22Rv1 (cell line): ENCODE results near the gene DAB2.

ENCODE experiments used
- H3K27ac ChIP-seq: fragments of 450-650 bp; 2 replicates; pipeline ENCODE4 v1.5.1; 2017
- ZFX ChIP-seq: fragments of 450-650 bp; IDR thresholded peaks from 2 replicates; pipeline ENCODE4 v1.6.1; 2017; ENCODE audit warnings: antibody characterized with exemption, borderline replicate concordance
- TF ChIP-seq, protein P1 (sequence below): fragments of 450-650 bp; IDR thresholded peaks from 2 replicates; pipeline ENCODE4 v1.5.1; 2017; ENCODE audit warnings: mild to moderate bottlenecking

The DAB2 gene

DNA sequence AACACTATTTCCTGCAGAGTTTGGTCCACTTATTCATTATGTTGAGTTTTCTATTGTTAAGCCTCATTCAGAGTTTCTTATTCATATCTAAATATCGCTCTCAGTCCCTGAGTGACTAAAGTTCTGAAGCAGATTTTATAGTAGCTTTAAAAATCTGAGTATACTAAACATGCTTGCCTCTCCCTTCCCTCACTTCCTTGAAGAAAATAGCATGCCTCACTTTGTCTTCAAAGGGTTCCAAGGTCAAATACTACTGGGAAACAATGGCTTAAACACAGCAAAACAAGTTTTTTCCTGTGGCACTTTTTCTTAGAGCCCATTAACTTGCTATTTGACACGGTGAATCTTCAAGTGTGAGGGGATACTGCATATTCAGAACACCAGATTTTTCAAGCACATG, 41.1 kb upstream of the DAB2 start:
- TF ChIP-seq ZFX: no peak
- TF ChIP-seq, protein P1, sequence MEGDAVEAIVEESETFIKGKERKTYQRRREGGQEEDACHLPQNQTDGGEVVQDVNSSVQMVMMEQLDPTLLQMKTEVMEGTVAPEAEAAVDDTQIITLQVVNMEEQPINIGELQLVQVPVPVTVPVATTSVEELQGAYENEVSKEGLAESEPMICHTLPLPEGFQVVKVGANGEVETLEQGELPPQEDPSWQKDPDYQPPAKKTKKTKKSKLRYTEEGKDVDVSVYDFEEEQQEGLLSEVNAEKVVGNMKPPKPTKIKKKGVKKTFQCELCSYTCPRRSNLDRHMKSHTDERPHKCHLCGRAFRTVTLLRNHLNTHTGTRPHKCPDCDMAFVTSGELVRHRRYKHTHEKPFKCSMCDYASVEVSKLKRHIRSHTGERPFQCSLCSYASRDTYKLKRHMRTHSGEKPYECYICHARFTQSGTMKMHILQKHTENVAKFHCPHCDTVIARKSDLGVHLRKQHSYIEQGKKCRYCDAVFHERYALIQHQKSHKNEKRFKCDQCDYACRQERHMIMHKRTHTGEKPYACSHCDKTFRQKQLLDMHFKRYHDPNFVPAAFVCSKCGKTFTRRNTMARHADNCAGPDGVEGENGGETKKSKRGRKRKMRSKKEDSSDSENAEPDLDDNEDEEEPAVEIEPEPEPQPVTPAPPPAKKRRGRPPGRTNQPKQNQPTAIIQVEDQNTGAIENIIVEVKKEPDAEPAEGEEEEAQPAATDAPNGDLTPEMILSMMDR: no peak
- no peak overlapping the region for H3K27ac ChIP-seq

- H3K27ac ChIP-seq: no peak overlapping the region
- TF ChIP-seq ZFX: no peak
- TF ChIP-seq, protein P1: no peak
Measured at GRCh38 chr5:39465097-39465496, 40.3 kb upstream of the DAB2 start.

DNA sequence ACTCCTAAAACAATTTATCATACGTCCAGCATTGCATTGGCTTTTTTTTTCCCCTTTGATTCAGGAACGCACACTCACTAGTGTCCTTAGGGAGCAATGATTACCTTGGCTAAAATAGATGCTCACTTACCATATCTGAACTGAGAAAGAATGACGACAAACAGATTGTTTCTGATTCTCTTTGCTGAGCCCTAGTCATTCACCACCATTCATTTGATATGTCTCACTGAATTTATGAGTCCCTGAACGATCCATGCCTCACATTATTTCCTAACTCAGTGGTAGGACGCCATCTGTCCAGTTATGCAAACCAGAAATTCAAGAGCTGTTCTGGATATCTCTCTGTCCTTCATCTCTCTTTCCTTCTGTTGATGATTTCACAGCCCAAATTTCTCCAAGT, 39.3 kb upstream of the DAB2 start:
- TF ChIP-seq, protein P1: no peak
- TF ChIP-seq ZFX: no peak
- no peak overlapping the region for H3K27ac ChIP-seq

GRCh38 chr5:39462211-39462610, 37.4 kb upstream of the DAB2 start:
- no peak overlapping the region for H3K27ac ChIP-seq
- TF ChIP-seq ZFX: no peak
- TF ChIP-seq, protein P1: no peak

- H3K27ac ChIP-seq: no peak overlapping the region
- TF ChIP-seq, protein P1: no peak
- TF ChIP-seq ZFX: no peak
Measured at GRCh38 chr5:39461007-39461682, 36.4 kb upstream of the DAB2 start.

DNA sequence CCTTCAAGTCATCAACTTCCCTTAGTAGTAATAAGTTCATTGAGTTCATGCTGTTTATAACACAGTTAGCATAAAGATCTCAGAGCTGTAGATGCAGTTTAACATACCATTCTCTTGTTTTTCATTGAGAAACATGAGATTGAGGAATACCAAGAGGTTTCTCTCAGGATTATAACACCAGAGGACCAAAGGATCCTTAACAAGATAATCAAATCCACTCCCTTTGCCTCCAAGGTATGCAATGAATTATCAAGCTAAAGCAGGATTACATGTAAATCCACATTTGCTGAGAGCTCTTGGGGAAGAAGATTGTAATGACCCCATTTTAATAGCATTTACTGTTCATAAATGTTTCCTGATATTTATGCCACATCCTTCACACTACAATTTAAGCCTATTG, 35.1 kb upstream of the DAB2 start:
- no peak for TF ChIP-seq ZFX
- TF ChIP-seq, protein P1: no peak
- no peak overlapping the region for H3K27ac ChIP-seq

- TF ChIP-seq ZFX: no peak
- TF ChIP-seq, protein P1: no peak
- H3K27ac ChIP-seq: no peak overlapping the region
Measured at GRCh38 chr5:39459071-39459470, 34.3 kb upstream of the DAB2 start.
